H4 (cell line): ENCODE data around the gene SMYD3. TPM values are rescaled to one million over a fixed set of nuclear protein-coding genes. Genes with fewer than 3 reads are reported as not detected.

ENCODE experiments used
- DNase-seq: peaks from one replicate; pipeline ENCODE4 v3.0.0-alpha.2; 2015; ENCODE audit warnings: low spot score
- total RNA-seq: library from RNA; depleted of rRNA; stranded (reverse); fragments of >200 nt; shearing (Covaris generic); gene quantifications from 2 replicates; pipeline ENCODE4 v1.2.3, GENCODE V29; 2014

SMYD3 gene
- total RNA-seq, 1 experiment from 2014 or later, result 47.4 TPM

DNA sequence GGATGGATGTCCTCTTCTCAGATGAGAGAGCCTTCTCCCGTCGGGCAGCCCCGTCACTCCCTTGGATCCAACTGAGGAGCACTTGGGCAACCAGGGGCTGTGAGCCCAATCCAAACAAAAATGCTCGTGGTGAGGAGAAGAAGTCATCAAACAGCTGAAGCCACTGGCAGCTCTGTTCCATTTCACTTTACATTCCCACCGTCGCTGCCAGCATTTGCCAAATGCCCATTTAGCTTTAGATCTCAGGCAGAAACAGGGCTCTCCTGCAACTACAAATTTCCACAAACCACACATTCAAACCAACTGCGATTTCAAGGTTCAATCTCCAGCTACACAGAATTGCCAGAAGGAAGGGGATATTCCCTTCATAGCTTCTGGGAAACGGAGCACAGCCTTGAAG lies 634.6 kb downstream of the SMYD3 start:
- no peak for DNase-seq

DNA sequence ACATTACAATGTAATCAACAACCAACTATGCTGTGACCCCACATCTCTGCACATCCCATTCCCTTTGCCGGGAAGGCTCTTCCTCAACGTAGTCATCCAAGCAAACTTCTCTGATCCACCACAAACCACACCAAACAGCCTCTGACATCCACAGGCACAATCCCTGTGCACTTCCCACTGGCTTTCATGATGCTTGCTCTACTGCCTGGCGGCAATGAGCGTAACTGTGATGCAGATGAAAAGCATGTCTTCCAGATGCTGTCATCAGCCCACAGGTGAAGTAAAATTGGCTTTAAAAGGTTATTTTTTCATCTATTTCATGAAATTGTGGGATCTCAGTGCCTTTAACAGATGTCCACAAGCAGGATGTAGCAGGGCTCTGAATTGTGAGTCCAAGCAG lies 635.2 kb downstream of the SMYD3 start:
- DNase-seq, result no peak

- DNase-seq, result no peak
These were observed 635.9 kb downstream of the SMYD3 start for GRCh38 chr1:245871191-245871590.

- no peak for DNase-seq
These were observed 636.4 kb downstream of the SMYD3 start for GRCh38 chr1:245870698-245871097.

DNA sequence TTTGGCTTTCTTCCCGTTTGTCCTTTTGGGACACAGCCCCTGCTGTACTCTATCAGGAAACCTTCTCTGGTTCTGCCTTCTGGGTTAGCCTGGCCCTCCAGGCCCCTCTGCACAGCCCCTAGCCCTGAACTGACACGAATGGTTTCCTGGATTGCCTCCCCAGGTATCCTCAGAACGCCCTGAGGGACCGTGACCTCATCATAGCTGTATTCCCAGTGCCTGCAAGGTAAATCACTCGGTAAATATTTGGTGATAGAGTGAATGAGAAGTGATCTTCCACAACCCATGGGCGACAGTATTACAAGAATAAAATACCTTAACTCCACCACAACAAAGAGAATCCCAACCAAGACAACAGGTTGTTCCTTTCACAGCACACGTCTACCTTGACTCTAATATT lies 637.2 kb downstream of the SMYD3 start:
- no peak for DNase-seq

- no peak for DNase-seq
These were observed 639.3 kb downstream of the SMYD3 start for GRCh38 chr1:245867738-245868137.

DNA sequence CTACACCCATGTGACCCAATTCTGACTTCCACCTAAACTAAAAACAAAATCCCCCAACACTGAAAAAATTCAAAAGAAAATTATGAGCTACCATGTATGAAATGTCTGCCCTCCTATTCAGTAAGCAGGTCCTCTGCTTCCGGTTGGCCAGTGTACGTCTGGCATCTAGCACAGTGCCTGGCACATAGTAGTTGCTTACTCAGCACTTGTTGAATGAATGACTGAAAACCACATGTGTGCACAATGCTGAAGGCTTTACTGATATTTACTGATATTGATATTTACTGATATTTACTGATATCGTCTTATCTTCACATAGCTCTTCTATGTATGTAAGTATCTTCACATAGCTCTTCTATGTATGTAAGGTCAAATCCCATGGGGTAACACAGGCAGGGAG lies 642.2 kb downstream of the SMYD3 start:
- no peak for DNase-seq

DNA sequence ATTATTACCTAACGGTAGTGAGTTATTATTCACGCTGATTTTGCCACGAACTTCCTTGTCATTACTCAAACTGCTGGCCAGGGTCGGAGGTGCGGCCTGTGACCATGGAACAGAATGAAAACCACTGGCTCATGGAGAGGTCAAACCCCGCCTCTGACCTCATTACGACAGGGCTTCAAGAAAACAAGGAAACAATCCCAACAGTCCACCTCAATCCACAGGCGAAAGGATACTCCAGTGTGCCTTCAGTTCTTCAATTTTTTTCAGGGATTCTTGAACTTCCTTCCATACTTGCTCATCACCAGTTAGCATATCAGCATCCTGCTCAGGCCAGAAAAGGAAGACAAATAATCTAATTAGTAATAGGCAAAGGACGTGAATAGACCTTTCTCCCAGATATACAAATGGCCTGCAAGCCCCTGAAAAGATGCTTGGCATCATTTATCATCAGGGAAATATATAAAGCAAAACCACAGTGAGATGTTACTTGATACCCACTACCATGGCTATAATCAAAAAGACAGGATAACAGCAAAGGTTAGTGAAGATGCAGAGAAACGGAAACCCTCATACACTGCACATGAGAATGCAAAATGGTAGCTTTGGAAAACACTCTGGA lies 643.4 kb downstream of the SMYD3 start:
- no peak for DNase-seq

GRCh38 chr1:245862812-245863540 lies 644.1 kb downstream of the SMYD3 start:
- DNase-seq, result no peak

GRCh38 chr1:245860657-245861544 lies 646.2 kb downstream of the SMYD3 start:
- DNase-seq, result no peak

GRCh38 chr1:245859493-245860114 lies 647.5 kb downstream of the SMYD3 start:
- no peak for DNase-seq

- no peak for DNase-seq
These were observed 648.2 kb downstream of the SMYD3 start for GRCh38 chr1:245858722-245859492.

- DNase-seq, result no peak
These were observed 648.9 kb downstream of the SMYD3 start for GRCh38 chr1:245858022-245858721.

- DNase-seq, result no peak
These were observed 650.0 kb downstream of the SMYD3 start for GRCh38 chr1:245856944-245857531.

- DNase-seq, result no peak
These were observed 651.0 kb downstream of the SMYD3 start for GRCh38 chr1:245855846-245856730.

- DNase-seq, result no peak
These were observed 653.8 kb downstream of the SMYD3 start for GRCh38 chr1:245853291-245853690.

GRCh38 chr1:245843101-245843500 lies 664.0 kb downstream of the SMYD3 start:
- no peak for DNase-seq

- DNase-seq, result no peak
These were observed 665.0 kb downstream of the SMYD3 start for GRCh38 chr1:245842106-245842505.

DNA sequence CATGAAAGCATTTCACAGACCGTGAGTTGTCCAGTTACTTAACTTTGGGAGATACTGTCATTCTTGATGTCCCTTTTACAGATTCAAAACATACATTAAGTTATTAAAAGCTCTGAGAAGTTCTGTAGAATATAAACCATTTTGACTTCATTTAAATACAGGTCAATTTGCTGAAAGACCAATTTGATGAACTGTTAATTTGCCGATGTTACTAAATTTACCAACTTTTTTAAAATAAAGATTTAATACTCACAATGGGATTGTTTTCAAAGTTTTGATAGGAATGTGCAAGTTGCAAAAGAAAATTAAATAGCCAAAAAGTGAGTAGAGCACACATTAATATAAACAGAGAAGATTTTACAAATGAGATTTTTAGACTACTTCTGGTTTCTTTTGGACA lies 666.1 kb downstream of the SMYD3 start:
- DNase-seq, result no peak
